Naive thymus-derived CD4-positive, alpha-beta T cell (primary cell): Measurements from ENCODE around the gene NINJ1. TPM values are rescaled to one million over a fixed set of nuclear protein-coding genes. Genes with fewer than 3 reads are reported as not detected.

Source experiments
- ATAC-seq: fragments of 150-1000 bp; cut with Tn5 transposase; 2 replicates; pipeline ENCODE4 v1.10.0; 2021; ENCODE audit warnings: mild to moderate bottlenecking, moderate library complexity
- CTCF ChIA-PET: fragments of 350-600 bp; sonication (Branson Sonifier 250); formaldehyde crosslinking; loops from one replicate; lab custom pipeline; 2021; ENCODE audit warnings: antibody characterized with exemption; lab: Charles Lee
- POLR2A ChIA-PET: fragments of 350-600 bp; sonication (Branson Sonifier 250); formaldehyde crosslinking; loops from one replicate; lab custom pipeline; 2021; ENCODE audit warnings: antibody characterized with exemption, inconsistent platforms; lab: Charles Lee
- DNase-seq, 9 donors: peaks; one replicate each; pipeline versions ENCODE4 v3.0.0 to v3.0.0-alpha.2; 2020 to 2022; ENCODE audit warnings: mixed read lengths in 1 of 9
- H3K27ac ChIP-seq: one replicate; pipeline ENCODE4 v1.7.0; 2013; ENCODE audit warnings: mild to moderate bottlenecking, low read depth, low read length, moderate library complexity
- H3K27me3 ChIP-seq, 2 donors: one replicate each; pipeline ENCODE4 v1.7.0; 2013; ENCODE audit warnings: low read length in 2 of 2, mild to moderate bottlenecking in 2 of 2, moderate library complexity in 2 of 2; ENCODE audit not compliant: control insufficient read depth in 2 of 2, insufficient read depth in 2 of 2
- H3K36me3 ChIP-seq, 3 experiments: 1 replicate in 2 of 3; 2 replicates in 1 of 3; pipeline ENCODE4 v1.7.0; 2013; ENCODE audit warnings: low read length in 3 of 3, mild to moderate bottlenecking in 3 of 3, moderate library complexity in 1 of 3; ENCODE audit not compliant: insufficient read depth in 3 of 3, control insufficient read depth in 2 of 3
- H3K4me1 ChIP-seq, 2 donors: one replicate each; pipeline ENCODE4 v1.7.0; 2013; ENCODE audit warnings: low read length in 2 of 2, mild to moderate bottlenecking in 2 of 2, moderate library complexity in 1 of 2; ENCODE audit not compliant: control insufficient read depth in 2 of 2, insufficient read depth in 2 of 2
- H3K4me3 ChIP-seq: 2 replicates; pipeline ENCODE4 v1.7.0; 2013; ENCODE audit warnings: mild to moderate bottlenecking, low read length
- H3K9me3 ChIP-seq, 3 experiments: 1 replicate in 2 of 3; 2 replicates in 1 of 3; pipeline ENCODE4 v1.7.0; 2013; ENCODE audit warnings: low read length in 3 of 3; ENCODE audit not compliant: control insufficient read depth in 2 of 3
- H3K27ac Mint-ChIP-seq, 9 donors: one replicate each; pipeline ENCODE4 v1.8.0; 2020 to 2022; ENCODE audit warnings: mixed read lengths in 9 of 9, mild to moderate bottlenecking in 8 of 9, moderate library complexity in 5 of 9, inconsistent platforms in 2 of 9
- H3K27me3 Mint-ChIP-seq, 5 donors: one replicate each; pipeline ENCODE4 v1.8.0; 2021 to 2022; ENCODE audit warnings: mixed read lengths in 5 of 5, mild to moderate bottlenecking in 1 of 5
- H3K36me3 Mint-ChIP-seq, 5 donors: one replicate each; pipeline ENCODE4 v1.8.0; 2020 to 2022; ENCODE audit warnings: mixed read lengths in 5 of 5, mild to moderate bottlenecking in 3 of 5, inconsistent platforms in 1 of 5
- H3K4me1 Mint-ChIP-seq, 7 donors: one replicate each; pipeline ENCODE4 v1.8.0; 2020 to 2022; ENCODE audit warnings: mixed read lengths in 7 of 7, mild to moderate bottlenecking in 3 of 7, inconsistent platforms in 1 of 7
- H3K4me3 Mint-ChIP-seq, 10 donors: one replicate each; pipeline ENCODE4 v1.8.0; 2020 to 2022; ENCODE audit warnings: mild to moderate bottlenecking in 10 of 10, mixed read lengths in 10 of 10, moderate library complexity in 6 of 10, inconsistent platforms in 2 of 10
- H3K9me3 Mint-ChIP-seq, 11 donors: one replicate each; pipeline ENCODE4 v1.8.0; 2020 to 2022; ENCODE audit warnings: mixed read lengths in 11 of 11, mild to moderate bottlenecking in 4 of 11, inconsistent platforms in 1 of 11, moderate library complexity in 1 of 11
- intact Hi-C, 2 donors: fragments of 100-400 bp; cut with micrococcal nuclease; formaldehyde crosslinking; loops; one replicate each; pipeline ENCODE4 v1.15.1; 2023
- polyA plus RNA-seq, 2 donors: library from polyadenylated mRNA; unstranded; fragments of 300-500 nt; fragmentation: Illumina TruSeq; gene quantifications; one replicate each; pipeline ENCODE4 v1.2.3, GENCODE V29; 2021
- total RNA-seq, 6 experiments: library from RNA in 5 of 6; stranded (reverse) in 5 of 6; gene quantifications; 1 replicate in 5 of 6; 2 replicates in 1 of 6; pipeline ENCODE4 v1.2.3 and lab custom pipeline; 2021 to 2026

NINJ1 gene
- total and polyA plus RNA-seq, 7 experiments from 2014 or later = 30.7 to 163 (median 113) TPM

DNA sequence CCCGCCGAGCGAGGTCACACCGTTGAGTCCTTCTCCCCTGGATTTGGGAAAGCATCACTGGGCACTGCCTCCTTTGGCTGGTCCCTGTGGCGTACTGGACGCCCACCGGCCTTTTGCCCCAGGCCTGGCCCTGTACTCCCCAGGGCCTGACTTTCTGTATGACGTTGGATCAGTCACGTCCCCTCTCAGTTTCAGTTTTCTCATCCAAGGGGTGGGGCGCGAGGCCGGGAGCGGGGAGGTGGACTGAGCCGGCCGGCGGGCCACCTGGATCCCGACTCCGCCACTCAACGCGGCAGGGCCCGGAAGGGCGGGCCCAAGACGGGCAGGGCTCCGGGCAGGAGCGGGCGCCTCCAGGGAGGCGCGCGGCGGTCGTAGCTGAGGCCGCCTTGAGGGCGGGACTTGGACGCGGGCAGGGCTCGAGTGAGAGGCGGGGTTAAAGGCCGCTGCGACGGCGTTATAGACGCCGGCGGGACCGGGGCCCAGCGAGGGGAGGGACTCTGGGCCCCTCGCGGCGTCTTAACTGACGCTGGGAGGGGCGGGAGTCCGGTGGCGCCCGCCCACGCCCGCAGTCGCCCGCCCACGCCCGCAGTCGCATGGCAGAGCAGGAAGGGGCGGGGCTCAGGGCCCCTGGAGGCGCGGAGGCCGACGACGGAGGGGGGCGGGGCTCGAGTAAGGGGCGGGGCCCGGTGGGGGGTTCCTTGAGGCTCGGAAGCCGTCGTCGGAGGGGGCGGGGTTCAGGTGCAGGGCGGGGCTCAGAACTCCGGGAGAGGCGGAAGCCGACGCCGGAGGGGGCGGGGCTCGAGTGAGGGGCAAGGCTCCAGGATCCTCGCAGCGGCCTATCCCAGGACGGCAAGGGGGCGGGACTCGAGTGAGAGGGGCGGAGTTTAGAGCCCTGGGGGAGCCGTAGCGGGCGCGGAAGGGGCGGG lies 38.6 kb downstream of the NINJ1 start:
- Mint-ChIP-seq H3K27me3 (no peaks in the 10 kb centered on the region), H3K27ac (peak overlapping the region; percentile 93 to 99 (median 96)), H3K4me3 (peak overlapping the region; percentile 83 to 95 (median 90)), H3K9me3 (peaks cover 0 to 12% (median 0%) of the 10 kb centered on the region in 11 donors), H3K36me3 (peaks cover 0 to 23% (median under 1%) of the 10 kb centered on the region in 5 donors), H3K4me1 (peaks cover 49 to 81% (median 71%) of the 10 kb centered on the region in 7 donors)
- H3K4me3 ChIP-seq = peak overlapping the region; percentile 72
- peaks cover 41 to 58% of the 10 kb centered on the region in 2 donors for H3K4me1 ChIP-seq
- H3K27me3 ChIP-seq = no peaks in the 10 kb centered on the region
- CTCF ChIA-PET = interaction anchor here (0.7 to 1.1 kb wide), 6 partner anchors 10 to 208 kb away, joined by 3 to 5 read pairs (median 4); no protein-coding TSS in a partner anchor
- peak overlapping the region; percentile 93 for H3K27ac ChIP-seq
- POLR2A ChIA-PET = interaction anchor here (0.5 to 6.4 kb wide), 23 partner anchors 9 to 133 kb away, joined by 3 to 60 read pairs (median 4); partner anchors contain the start of gene NINJ1
- intact Hi-C loops = loop anchor here (1.0 to 10.0 kb wide), 21 partner anchors 10 to 978 kb away; partner anchors contain the start of genes NINJ1 (in 2 of the 2), SUSD3 (in 2 of the 2), ZNF484 (in 2 of the 2) and CENPP (in 1 of the 2)
- H3K9me3 ChIP-seq = no peaks in the 10 kb centered on the region
- no peaks in the 10 kb centered on the region for H3K36me3 ChIP-seq
- ATAC-seq = peak; percentile 88
- DNase-seq = peak; percentile 99 to 100 (median 100)

DNA sequence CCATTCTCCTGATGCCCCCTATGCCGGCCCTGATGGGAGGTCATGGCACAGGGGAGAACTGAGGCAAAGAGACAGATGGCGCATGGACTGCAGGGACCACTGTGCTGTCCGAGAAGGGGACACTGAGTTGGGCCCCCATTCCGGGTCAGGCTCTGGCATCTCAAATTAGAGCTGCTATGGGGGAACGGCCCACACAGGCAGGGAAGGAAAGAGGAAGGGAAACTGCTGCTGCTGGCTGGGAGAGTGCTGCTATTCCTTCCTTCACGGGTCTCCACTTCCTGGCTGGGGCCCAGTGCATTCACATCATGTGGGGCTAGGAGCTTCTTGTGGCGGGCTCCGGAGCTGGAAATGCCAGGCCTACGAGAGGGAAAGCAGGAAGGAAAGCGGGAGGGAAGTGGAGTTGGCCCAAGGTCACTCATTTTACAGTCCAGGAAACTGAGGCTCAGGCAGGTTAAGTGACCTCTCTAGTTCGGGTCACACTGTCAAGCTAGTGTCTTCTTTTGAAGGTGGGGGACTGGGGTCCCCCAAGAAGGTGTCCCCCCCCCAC lies 39.3 kb downstream of the NINJ1 start:
- peaks cover 0 to 14% (median 0%) of the 10 kb centered on the region in 11 donors for H3K9me3 Mint-ChIP-seq
- H3K4me1 ChIP-seq = peaks cover 41 to 52% of the 10 kb centered on the region in 2 donors
- ChIA-PET POLR2A (interaction anchor here (0.6 to 6.4 kb wide), 19 partner anchors 11 to 129 kb away, joined by 3 to 60 read pairs (median 5); partner anchors contain the start of gene NINJ1), CTCF (interaction anchor here (0.9 to 1.1 kb wide), 4 partner anchors 11 to 208 kb away, joined by 3 to 5 read pairs (median 4); no protein-coding TSS in a partner anchor)
- no peaks in the 10 kb centered on the region for H3K27me3 Mint-ChIP-seq
- H3K27me3 ChIP-seq = no peaks in the 10 kb centered on the region
- H3K36me3 ChIP-seq = no peaks in the 10 kb centered on the region
- H3K4me3 Mint-ChIP-seq = peak overlapping the region; percentile 83 to 95 (median 88)
- peaks cover 47 to 79% (median 73%) of the 10 kb centered on the region in 7 donors for H3K4me1 Mint-ChIP-seq
- ATAC-seq (no peak), DNase-seq (no peak)
- intact Hi-C loops = loop anchor here (1.0 to 10.0 kb wide), 11 partner anchors 11 to 977 kb away; partner anchors contain the start of genes CENPP (in 1 of the 2), NINJ1 (in 1 of the 2), NOL8 (in 1 of the 2) and SPTLC1 (in 1 of the 2)
- H3K27ac Mint-ChIP-seq = peak overlapping the region; percentile 93 to 99 (median 96)
- peak overlapping the region; percentile 72 for H3K4me3 ChIP-seq
- peaks cover 0 to 29% (median 0%) of the 10 kb centered on the region in 5 donors for H3K36me3 Mint-ChIP-seq
- peak overlapping the region; percentile 92 for H3K27ac ChIP-seq
- no peaks in the 10 kb centered on the region for H3K9me3 ChIP-seq

DNA sequence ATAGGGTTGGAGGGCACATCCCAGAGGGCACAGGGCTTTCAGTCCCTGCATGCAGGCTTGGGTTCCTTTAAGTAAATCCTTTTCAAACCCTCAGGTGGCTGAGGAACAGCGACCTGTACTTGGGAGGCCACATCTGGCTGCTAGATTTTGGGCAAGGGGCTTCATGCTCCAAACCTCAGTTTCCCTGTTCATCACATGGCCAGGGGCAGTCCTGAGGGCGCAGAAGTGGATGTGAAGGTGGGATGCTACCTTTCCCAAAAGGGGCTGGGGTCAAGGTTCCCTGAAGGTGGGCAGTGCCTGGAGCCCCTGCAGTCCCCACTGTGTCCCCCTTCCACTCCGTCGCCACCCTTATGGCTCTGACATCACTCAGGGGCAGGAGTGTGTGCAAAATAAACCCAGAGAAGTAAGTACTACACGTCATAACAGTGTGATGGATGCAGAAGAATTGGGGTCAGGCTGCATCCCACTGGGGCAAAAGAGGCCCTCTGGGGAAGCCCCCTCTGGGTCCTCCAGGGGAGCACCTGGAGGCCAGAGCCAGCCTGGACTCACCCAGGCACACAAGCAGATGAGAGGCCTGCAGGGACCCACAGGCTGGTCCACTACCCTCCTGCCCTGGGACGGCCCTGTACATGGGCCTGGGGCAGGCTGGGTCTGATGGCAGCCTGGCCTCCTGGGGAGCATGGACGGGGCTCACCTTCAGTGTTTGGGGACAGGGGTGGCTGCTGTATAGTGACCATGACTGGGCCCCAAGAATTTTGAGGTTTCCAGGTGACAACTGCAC lies 40.0 kb downstream of the NINJ1 start:
- no peak overlapping the region for H3K4me3 ChIP-seq
- intact Hi-C loops = loop anchor here in 1 of 2 donors (10.0 kb wide), 1 partner anchor 769 kb away; the partner anchor contains the start of genes CENPP and NOL8
- H3K36me3 ChIP-seq = no peaks in the 10 kb centered on the region
- DNase-seq (no peak), ATAC-seq (no peak)
- POLR2A ChIA-PET = interaction anchor here (0.8 to 6.4 kb wide), 12 partner anchors 10 to 139 kb away, joined by 3 to 60 read pairs (median 10); partner anchors contain the start of gene NINJ1
- peaks cover 0 to 14% (median 0%) of the 10 kb centered on the region in 11 donors for H3K9me3 Mint-ChIP-seq
- no peaks in the 10 kb centered on the region for H3K27me3 Mint-ChIP-seq
- peak overlapping the region; percentile 92 for H3K27ac ChIP-seq
- peaks cover 43 to 80% (median 75%) of the 10 kb centered on the region in 7 donors for H3K4me1 Mint-ChIP-seq
- CTCF ChIA-PET = interaction anchor here (1.0 to 1.1 kb wide), 3 partner anchors 11 to 209 kb away, joined by 3 to 5 read pairs (median 4); no protein-coding TSS in a partner anchor
- peaks cover 41 to 45% of the 10 kb centered on the region in 2 donors for H3K4me1 ChIP-seq
- H3K4me3 Mint-ChIP-seq = peak overlapping the region; percentile 83 to 95 (median 88)
- H3K27me3 ChIP-seq = no peaks in the 10 kb centered on the region
- H3K9me3 ChIP-seq = no peaks in the 10 kb centered on the region
- peaks cover 0 to 31% (median 5%) of the 10 kb centered on the region in 5 donors for H3K36me3 Mint-ChIP-seq
- peak overlapping the region; percentile 93 to 99 (median 96) for H3K27ac Mint-ChIP-seq

DNA sequence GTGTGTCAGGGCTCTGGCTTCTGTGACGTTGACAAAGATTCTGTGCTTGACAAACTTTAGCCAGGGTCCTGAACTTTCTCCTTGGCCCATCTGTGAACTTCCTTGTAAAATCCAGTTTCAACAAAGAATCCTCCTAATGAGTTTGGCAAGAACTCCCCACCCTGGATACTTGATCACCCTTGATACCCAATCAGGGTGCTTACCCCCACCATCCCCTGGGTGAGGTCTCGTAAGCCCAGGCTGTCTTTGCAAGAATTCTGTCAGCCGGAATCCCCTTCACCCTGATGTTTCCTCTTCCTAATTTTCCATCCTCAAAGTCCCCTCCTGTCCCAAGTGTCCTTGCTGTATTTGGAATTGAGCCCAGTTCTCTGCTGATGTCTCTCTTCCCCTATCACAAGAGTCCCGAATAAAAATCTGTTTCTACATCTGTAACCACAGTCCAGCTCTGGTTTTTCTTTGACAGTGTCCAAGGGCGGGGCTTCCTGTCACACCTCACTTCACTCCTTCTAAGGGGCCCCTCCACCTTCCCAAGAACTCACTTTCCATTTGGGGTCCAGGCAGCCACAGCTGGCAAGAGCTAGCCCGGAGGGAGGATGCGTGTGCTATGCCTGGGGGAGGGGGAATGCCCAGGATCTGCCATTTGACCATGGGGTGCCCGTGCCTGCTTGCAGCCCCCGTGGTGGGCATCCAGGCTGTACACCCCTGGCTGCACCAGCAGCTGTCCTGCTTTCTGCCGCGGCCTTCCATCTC lies 40.7 kb downstream of the NINJ1 start:
- Mint-ChIP-seq H3K9me3 (peaks cover 0 to 16% (median 0%) of the 10 kb centered on the region in 11 donors), H3K27ac (peak overlapping the region; percentile 87 to 99 (median 95)), H3K4me3 (peak overlapping the region; percentile 4 to 95 (median 72)), H3K36me3 (peaks cover 0 to 38% (median 8%) of the 10 kb centered on the region in 5 donors), H3K27me3 (no peaks in the 10 kb centered on the region), H3K4me1 (peaks cover 45 to 76% (median 68%) of the 10 kb centered on the region in 7 donors)
- H3K4me1 ChIP-seq = peaks cover 37 to 38% of the 10 kb centered on the region in 2 donors
- intact Hi-C loops = loop anchor here in 1 of 2 donors (10.0 kb wide), 1 partner anchor 769 kb away; the partner anchor contains the start of genes CENPP and NOL8
- no peaks in the 10 kb centered on the region for H3K9me3 ChIP-seq
- no peaks in the 10 kb centered on the region for H3K27me3 ChIP-seq
- ATAC-seq = no peak
- ChIA-PET POLR2A (interaction anchor here (0.8 to 6.4 kb wide), 6 partner anchors 28 to 138 kb away, joined by 3 to 60 read pairs (median 12); no protein-coding TSS in a partner anchor), CTCF (interaction anchor here (0.5 to 1.1 kb wide), 2 partner anchors 26 to 91 kb away, joined by 3 read pairs; no protein-coding TSS in a partner anchor)
- peak overlapping the region; percentile 43 for H3K27ac ChIP-seq
- H3K4me3 ChIP-seq = no peak overlapping the region
- H3K36me3 ChIP-seq = peaks cover 0 to 4% (median 0%) of the 10 kb centered on the region in 3 experiments
- DNase-seq = no peak
